K562 (cell line): ENCODE results near the gene B3GALT6. TPM values are rescaled to one million over a fixed set of nuclear protein-coding genes. Genes with fewer than 3 reads are reported as not detected.
A peak's percentile ranks its signal among the peaks of the same experiment; 100 is the strongest.

Experiments used
- CREBBP ChIP-seq: IDR thresholded peaks from one replicate; pipeline ENCODE4 v1.6.1; 2012; ENCODE audit warnings: low read depth, mild to moderate bottlenecking, control low read depth, inconsistent platforms, low read length
- E2F6 ChIP-seq, 2 experiments: IDR thresholded peaks; 2 replicates each; pipeline ENCODE4 v1.6.1; 2011; ENCODE audit warnings: borderline replicate concordance in 1 of 2, control low read depth in 1 of 2, low read depth in 1 of 2, low read length in 1 of 2, mild to moderate bottlenecking in 1 of 2, mixed read lengths in 1 of 2, moderate library complexity in 1 of 2; ENCODE audit not compliant: insufficient read depth in 1 of 2, insufficient read length in 1 of 2, poor library complexity in 1 of 2, severe bottlenecking in 1 of 2; ENCODE audit errors: extremely low read depth in 1 of 2
- ELK1 ChIP-seq: sonication (generic); formaldehyde crosslinking; IDR thresholded peaks from 2 replicates; pipeline ENCODE4 v1.8.1; 2022; ENCODE audit warnings: missing genetic modification reagents
- MNT ChIP-seq, 2 experiments: fragments of 450-650 bp; conservative IDR thresholded peaks; 2 replicates each; pipeline ENCODE4 v1.6.1; 2017; ENCODE audit warnings: mild to moderate bottlenecking in 2 of 2, moderate library complexity in 2 of 2
- NFIC ChIP-seq: fragments of 450-650 bp; IDR thresholded peaks from 2 replicates; pipeline ENCODE4 v1.6.1; 2017; ENCODE audit warnings: mild to moderate bottlenecking, inconsistent platforms
- NFIX ChIP-seq: fragments of 250-450 bp; sonication (Bioruptor Pico); IDR thresholded peaks from 2 replicates; pipeline ENCODE4 v1.4.0; 2020; ENCODE audit warnings: low read depth, mild to moderate bottlenecking, moderate library complexity
- POLR2AphosphoS2 ChIP-seq: IDR thresholded peaks from 2 replicates; pipeline ENCODE4 v1.6.1; 2012; ENCODE audit warnings: low read length, improper control_type of control experiment
- RUNX1 ChIP-seq: sonication (generic); IDR thresholded peaks from 2 replicates; pipeline ENCODE4 v1.6.1; 2016; ENCODE audit warnings: antibody characterized with exemption, low read depth
- SAP30 ChIP-seq: fragments of 200-600 bp; sonication (generic); IDR thresholded peaks from 2 replicates; pipeline ENCODE4 v1.6.1; 2012; ENCODE audit warnings: borderline replicate concordance, low read depth, mild to moderate bottlenecking, moderate library complexity, low read length, control low read depth, inconsistent platforms; ENCODE audit not compliant: insufficient read depth, poor library complexity, severe bottlenecking
- TAF15 ChIP-seq: fragments of 200-400 bp; formaldehyde crosslinking; IDR thresholded peaks from 2 replicates; pipeline ENCODE4 v1.6.1; 2017; ENCODE audit warnings: mild to moderate bottlenecking, low read depth, low read length, moderate library complexity
- TGIF2 ChIP-seq: sonication (generic); formaldehyde crosslinking; IDR thresholded peaks from 2 replicates; pipeline ENCODE4 v1.8.1; 2022; ENCODE audit warnings: mild to moderate bottlenecking, missing genetic modification reagents, moderate library complexity
- USF1 ChIP-seq: sonication (generic); formaldehyde crosslinking; IDR thresholded peaks from 2 replicates; pipeline ENCODE4 v1.9.0; 2022; ENCODE audit warnings: mild to moderate bottlenecking, missing genetic modification reagents
- ZBTB7A ChIP-seq: IDR thresholded peaks from 2 replicates; pipeline ENCODE4 v1.6.1; 2011; ENCODE audit warnings: low read depth, mild to moderate bottlenecking, low read length, moderate library complexity, borderline replicate concordance; ENCODE audit not compliant: control insufficient read depth
- ZNF174 ChIP-seq: fragments of 250-450 bp; sonication (Bioruptor Pico); IDR thresholded peaks from 2 replicates; pipeline ENCODE4 v1.4.0; 2020; ENCODE audit warnings: mild to moderate bottlenecking
- ZNF445 ChIP-seq: fragments of 250-450 bp; sonication (Bioruptor Pico); IDR thresholded peaks from 2 replicates; pipeline ENCODE4 v1.4.0; 2020; ENCODE audit warnings: low read depth, mild to moderate bottlenecking, moderate library complexity
- ZNF592 ChIP-seq: fragments of 450-650 bp; IDR thresholded peaks from 2 replicates; pipeline ENCODE4 v1.6.1; 2017; ENCODE audit warnings: antibody characterized with exemption, mild to moderate bottlenecking
- ZSCAN29 ChIP-seq: fragments of 450-650 bp; IDR thresholded peaks from 2 replicates; pipeline ENCODE4 v1.6.1; 2017
- polyA plus RNA-seq, 8 experiments: library from polyadenylated mRNA; depleted of rRNA in 4 of 8; stranded (reverse) in 5 of 8; unstranded in 3 of 8; fragments of >200 nt; fragmentation: Nextera tagmentation in 2 of 8; fragmentation: Illumina TruSeq in 1 of 8; extraction: Ambion mirVana in 2 of 8; extraction: Trizol in 1 of 8; gene quantifications; 2 replicates each; pipeline versions ENCODE4 v1.2.1 to v1.2.3, GENCODE V29; 2011 to 2014; ENCODE audit warnings: inconsistent platforms in 1 of 8, missing spikeins in 1 of 8
- total RNA-seq, 7 experiments: library from RNA; depleted of rRNA in 6 of 7; stranded (reverse); fragments of >200 nt in 6 of 7; fragmentation: Illumina TruSeq in 2 of 7; extraction: Trizol in 2 of 7; gene quantifications; 2 replicates each; pipeline versions ENCODE4 v1.2.1 to v1.2.3, GENCODE V29; 2011 to 2021; ENCODE audit warnings: low replicate concordance in 1 of 7

Gene B3GALT6
- total and polyA plus RNA-seq, 9 of the 15 experiments (the other 6 are each of a cell fraction or from before 2014, with no cell fraction given), result 0.68 to 29.8 (median 9.9) TPM

- TF ChIP-seq ZNF592 (peak; percentile 93), ZBTB7A (peak; percentile 41; the same call in 1 of the 2 replicates), CREBBP (no peak), NFIX (CRISPR knock-in tag) (no peak), POLR2AphosphoS2 (no peak), ZNF445 (CRISPR knock-in tag) (no peak), ZNF174 (CRISPR knock-in tag) (no peak), ZSCAN29 (no peak), E2F6 (IDR thresholded peaks at IDR 0.05; ENCODE audit: borderline replicate concordance in 1 of 2, extremely low read depth in 1 of 2, insufficient read depth in 1 of 2, insufficient read length in 1 of 2, low read depth in 1 of 2, low read length in 1 of 2, poor library complexity in 1 of 2, severe bottlenecking in 1 of 2) (peak; percentile 29 to 32), SAP30 (no peak), USF1 (CRISPR knock-in tag) (no peak), MNT (conservative IDR thresholded peaks at IDR 0.05) (no peak; a peak in 1 of 4 replicates), NFIC (0 out of 2 replicates have a peak, but pooled peaks have one; percentile 31), RUNX1 (no peak), TGIF2 (no peak), TAF15 (no peak), ELK1 (CRISPR knock-in tag) (no peak)
Observed at GRCh38 chr1:1185101-1185765, 46.8 kb upstream of the B3GALT6 start (continued).
